GM21737 (cell line): ENCODE results near the gene TBC1D1.
A peak's percentile ranks its signal among the peaks of the same experiment; 100 is the strongest.

Source experiments
- ATAC-seq: cut with Tn5 transposase; IDR thresholded peaks from one replicate; pipeline ENCODE4 v1.9.1; 2021; ENCODE audit warnings: mild to moderate bottlenecking, moderate library complexity; ENCODE audit not compliant: unreplicated experiment

Gene TBC1D1

DNA sequence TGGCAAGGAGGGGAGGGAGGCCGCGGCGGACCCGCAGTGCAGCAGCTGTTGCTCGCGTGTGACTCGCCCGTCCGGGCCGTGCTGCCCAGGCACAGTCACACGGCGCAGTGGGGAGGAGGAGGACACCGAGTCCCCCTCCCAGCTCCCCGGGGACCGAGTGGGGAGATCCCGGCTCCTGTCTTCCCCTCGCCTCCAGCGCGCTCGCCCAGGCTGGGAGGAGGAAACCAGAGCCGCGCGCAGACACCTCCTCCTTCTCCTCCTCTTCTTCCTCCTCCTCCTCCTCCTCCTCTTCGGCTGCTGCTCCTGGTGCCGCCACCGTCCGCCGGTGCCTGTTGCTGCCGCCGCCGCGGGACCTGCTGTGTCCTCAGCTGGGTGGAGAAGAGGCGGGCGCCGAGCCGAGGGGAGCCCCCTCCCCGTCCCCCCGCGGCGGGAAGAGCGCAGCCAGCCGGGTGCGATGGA, at the start of gene TBC1D1:
Gene TBC1D1, plus strand, starts transcription at position 284 of the 459 bp plus-strand sequence. CDS start 11,012 bp downstream, outside the sequence.
- peak; percentile 19 for ATAC-seq

GRCh38 chr4:37844204-37844603, 46.7 kb upstream of the TBC1D1 start:
- ATAC-seq, result no peak

GRCh38 chr4:37845201-37845600, 45.7 kb upstream of the TBC1D1 start:
- ATAC-seq, result no peak

GRCh38 chr4:37847311-37847884, 43.5 kb upstream of the TBC1D1 start:
- no peak for ATAC-seq

DNA sequence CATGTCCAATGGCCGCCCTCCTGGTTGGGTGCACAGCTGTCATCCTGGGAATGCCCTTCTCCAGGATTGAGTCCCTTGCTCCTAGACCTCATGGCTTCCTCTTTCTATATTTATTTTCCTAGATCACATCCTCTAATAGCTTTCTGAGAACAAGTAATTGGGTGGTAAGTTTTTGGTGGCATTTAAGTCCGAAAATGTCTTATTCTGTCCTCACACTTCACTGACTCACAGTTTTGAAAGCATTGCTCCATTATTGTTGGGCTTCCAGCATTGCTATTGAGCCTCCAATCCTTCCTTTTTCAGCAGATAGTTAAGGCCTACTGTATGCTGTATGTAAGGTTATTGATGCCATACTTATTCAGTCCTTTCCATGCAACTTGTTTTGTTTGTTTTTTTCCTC, 38.5 kb upstream of the TBC1D1 start:
- no peak for ATAC-seq

DNA sequence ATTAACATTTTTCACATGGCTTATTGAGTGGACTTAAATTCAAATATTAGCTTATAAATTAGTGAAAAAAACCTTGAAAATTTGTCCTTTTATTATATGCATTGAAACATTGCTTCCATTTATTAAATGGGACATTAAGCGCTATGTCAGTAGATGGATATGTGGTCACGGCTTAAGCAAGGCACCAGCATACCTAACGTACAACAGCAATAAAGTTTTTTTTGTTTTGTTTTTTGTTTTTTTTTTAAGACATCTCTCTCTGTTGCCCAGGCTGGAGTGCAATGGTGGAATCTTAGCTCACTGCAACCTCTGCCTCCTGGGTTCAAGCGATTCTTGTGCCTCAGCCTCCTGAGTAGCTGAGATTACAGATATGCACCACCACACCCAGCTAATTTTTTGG, 32.8 kb upstream of the TBC1D1 start:
- no peak for ATAC-seq

- ATAC-seq, result no peak
These were observed 32.0 kb upstream of the TBC1D1 start for GRCh38 chr4:37858872-37859271.

GRCh38 chr4:37860266-37860665, 30.6 kb upstream of the TBC1D1 start:
- ATAC-seq, result no peak

DNA sequence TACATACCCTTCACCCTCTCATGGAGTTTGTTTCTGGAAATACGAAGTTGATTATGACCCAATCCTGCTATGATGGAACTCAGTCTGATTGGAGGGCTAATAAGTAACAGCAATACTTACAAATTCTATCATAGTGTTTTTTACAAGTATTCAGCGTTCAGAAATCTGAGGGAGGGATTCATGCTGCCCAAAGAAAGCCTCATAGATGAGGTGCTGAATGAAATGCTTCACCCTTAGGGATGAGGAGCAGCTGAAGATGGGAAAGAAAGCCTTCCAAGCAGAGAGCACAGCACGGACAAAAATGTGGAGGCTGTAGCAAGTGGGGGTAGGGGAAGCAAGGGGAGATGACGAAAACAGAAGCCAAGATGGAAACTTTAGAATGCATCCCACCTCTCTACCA, 27.9 kb upstream of the TBC1D1 start:
- no peak for ATAC-seq

- ATAC-seq, result no peak
These were observed 26.1 kb upstream of the TBC1D1 start for GRCh38 chr4:37864786-37865185.

DNA sequence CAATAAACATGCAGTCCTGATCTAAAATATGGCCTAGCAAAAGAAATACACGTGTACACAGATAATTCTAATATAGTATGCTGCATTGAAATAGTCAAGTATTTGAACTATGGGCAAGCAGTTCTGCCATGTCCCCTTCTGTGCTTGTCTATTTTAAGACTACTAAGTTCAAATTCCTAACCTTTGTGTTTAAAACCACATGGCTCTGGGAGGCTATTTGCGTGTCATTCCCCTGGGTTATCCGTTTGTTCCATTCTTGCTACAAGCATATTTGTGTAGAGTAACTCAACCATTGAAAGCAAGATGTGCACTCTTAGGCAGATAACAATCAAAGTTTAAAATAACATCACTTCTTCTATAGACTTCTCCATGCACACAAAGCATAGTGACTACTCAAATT, 25.4 kb upstream of the TBC1D1 start:
- ATAC-seq, result no peak

DNA sequence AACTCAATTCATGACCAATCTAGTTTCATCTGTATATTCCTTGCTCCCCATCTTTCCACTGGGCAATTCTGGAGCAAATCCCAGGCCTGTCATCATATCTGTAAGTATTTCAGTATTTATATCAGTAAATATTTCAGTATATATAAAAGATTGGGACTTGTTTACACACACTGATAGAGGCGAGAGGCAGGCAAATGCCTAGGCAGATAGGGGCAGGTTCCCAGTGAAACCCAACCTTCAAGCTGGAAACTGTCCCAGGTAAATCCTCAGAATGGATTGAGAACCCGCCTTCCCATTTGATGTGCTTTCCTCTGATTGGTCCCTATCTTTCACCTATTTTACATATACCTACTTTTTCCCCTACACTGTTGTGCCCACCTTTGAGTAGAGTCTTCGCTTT, 23.8 kb upstream of the TBC1D1 start:
- ATAC-seq, result no peak

DNA sequence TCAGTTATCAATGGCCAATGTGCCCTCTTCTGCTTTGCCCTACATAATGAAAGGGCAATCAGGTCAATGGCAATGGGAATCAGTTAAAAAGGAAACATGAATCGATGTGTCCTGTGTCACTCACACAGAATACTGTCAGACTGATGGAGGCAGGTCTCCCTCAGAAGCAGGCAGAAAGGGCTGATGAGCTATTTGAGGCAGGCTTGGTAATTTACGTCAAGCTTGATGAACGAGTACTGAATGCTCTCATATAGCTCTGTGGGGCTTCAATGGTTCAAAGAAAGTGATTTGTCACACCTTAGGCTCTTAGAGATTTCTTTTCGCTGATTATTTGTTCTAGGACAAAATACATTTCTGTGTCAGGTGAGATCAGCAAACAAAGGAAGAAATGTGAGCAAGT, 22.6 kb upstream of the TBC1D1 start:
- ATAC-seq, result no peak

GRCh38 chr4:37872310-37872988, 18.4 kb upstream of the TBC1D1 start:
- no peak for ATAC-seq

DNA sequence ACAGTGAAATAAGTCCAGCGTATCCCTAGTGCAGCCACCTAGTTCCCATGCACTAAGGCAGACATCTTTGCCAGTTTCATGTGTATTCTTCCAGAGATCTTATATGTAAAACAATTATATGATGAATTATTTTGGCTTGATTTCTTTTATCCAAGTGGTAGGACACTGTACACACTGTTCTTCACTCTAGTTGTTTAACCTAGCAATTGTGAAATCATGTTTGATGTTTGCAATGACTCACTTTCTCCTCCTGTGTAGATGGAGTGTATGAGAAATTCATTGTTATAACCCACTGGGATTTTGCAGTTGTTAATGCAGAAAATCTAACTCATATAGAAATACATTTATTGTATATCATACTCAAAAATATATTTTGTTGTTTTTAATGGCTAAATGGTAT, 17.5 kb upstream of the TBC1D1 start:
- ATAC-seq, result no peak

- no peak for ATAC-seq
These were observed 14.7 kb upstream of the TBC1D1 start for GRCh38 chr4:37876156-37876555.

- ATAC-seq, result no peak
These were observed 11.5 kb upstream of the TBC1D1 start for GRCh38 chr4:37879365-37879764.

- no peak for ATAC-seq
These were observed 9.1 kb upstream of the TBC1D1 start for GRCh38 chr4:37881811-37882210.

GRCh38 chr4:37882665-37883296, 8.1 kb upstream of the TBC1D1 start:
- no peak for ATAC-seq

DNA sequence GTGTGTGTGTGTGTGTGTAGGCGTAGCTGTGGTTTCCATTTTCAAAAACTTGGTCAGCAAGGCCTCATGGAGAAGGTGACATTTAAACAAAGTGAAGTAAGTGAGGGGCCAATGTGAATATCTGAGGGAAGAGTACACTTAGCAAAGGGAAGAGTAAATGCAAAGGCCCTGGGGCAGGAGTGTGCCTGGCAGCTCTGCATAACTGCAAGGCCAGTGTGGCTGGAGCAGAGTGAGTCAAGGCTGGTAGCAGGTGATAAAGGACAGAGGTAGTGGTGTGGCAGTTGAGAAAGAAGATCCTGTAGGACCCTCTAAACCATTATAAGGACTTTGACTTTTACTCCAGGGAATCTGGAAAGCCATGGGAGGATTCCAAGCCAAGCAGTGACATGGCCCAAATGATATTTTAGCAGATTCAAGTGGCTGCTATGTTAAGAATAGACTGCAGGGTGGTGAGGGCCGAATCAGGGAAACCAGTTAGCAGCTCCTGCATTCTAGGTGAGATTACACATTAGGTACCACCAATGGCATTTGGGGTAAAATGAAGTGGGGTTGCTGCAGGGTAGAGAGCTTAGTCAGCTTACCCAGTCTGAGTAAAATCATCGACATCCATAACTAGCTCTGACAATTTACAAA, 5.9 kb upstream of the TBC1D1 start:
- no peak for ATAC-seq

DNA sequence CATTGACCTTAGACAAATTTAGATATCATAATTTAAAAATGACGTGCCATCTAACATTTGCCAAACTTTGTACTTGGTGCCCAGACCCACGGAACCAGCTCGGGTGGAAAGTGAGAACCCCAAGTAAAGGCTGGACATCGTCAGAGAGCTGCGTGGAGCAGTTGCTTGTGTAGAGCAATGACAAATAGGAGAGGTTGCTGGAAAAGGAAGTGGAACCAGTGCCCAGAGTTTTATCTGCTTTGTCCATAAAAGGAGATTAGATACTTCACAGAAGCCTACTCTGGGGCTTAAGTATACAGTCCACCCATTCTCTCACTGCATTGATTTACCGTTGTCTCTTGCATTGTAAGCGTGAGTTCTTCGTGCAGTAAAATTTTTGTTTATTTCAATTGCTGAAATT, 5.4 kb upstream of the TBC1D1 start:
- no peak for ATAC-seq
